HG03060 (cell line): ENCODE measurements around the gene MED25.

Experiments
- ATAC-seq: cut with Tn5 transposase; IDR thresholded peaks from one replicate; pipeline ENCODE4 v1.9.1; 2021; ENCODE audit warnings: low read depth, moderate number of reproducible peaks; ENCODE audit not compliant: unreplicated experiment

Gene MED25

DNA sequence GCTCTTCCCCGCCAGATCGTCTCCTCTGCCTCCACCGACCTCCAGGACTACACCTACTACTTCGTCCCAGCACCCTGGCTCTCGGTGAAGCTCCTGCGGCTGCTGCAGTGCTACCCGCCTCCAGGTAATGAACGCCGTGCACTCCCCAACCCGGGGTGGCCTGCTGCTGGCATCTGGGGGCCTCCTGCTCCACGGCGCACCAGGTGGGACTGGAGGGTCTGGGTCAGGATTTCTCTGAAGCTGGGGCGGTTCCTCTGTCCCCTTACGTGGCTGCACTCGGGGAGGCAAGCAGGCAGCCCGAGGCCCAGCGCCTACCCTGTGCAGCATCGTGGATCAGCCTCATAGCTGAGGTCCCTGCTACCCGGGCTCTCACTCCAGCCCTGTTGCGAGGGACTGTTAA, 22.5 kb upstream of the MED25 start:
- no peak for ATAC-seq

GRCh38 chr19:49798574-49798973, 19.5 kb upstream of the MED25 start:
- no peak for ATAC-seq

GRCh38 chr19:49799271-49799797, 18.8 kb upstream of the MED25 start:
- no peak for ATAC-seq

DNA sequence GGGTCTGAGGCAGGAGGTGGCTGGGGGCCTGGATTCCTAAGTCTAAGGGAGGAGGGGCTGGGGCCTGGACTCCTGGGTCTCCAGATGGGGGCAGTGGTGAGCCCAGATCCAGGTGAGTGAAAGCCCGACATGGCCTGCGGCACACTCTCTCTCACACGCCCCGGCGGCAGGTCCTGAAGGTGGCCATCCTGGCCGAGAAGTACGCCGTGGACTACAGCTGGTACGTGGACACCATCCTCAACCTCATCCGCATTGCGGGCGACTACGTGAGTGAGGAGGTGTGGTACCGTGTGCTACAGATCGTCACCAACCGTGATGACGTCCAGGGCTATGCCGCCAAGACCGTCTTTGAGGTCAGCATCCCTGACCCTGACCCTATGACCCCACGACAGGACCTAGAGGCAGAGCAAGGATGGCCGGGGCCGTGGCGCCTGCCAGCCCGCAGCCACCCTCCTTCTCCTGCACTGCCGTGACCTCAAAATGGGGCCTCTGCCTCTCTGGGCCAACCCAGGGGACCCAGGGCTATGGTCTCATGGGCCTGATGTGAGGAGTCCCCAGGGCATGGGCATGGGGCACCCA, 18.2 kb upstream of the MED25 start:
- no peak for ATAC-seq

DNA sequence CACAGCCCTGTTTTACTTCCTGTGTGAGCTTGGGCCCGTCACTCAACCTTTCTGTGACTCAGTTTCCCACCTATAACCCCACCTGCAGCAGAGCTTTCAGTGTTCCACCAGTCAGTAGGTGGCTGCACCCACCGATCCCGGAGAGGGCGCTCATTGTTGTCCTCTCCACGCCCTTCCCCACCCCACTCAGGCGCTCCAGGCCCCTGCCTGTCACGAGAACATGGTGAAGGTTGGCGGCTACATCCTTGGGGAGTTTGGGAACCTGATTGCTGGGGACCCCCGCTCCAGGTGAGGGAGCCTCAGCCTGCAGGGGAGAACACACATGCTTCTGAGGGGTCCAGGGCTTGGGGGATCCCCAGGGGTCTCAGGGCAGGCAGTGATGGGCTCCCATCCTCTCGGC, 17.3 kb upstream of the MED25 start:
- no peak for ATAC-seq

DNA sequence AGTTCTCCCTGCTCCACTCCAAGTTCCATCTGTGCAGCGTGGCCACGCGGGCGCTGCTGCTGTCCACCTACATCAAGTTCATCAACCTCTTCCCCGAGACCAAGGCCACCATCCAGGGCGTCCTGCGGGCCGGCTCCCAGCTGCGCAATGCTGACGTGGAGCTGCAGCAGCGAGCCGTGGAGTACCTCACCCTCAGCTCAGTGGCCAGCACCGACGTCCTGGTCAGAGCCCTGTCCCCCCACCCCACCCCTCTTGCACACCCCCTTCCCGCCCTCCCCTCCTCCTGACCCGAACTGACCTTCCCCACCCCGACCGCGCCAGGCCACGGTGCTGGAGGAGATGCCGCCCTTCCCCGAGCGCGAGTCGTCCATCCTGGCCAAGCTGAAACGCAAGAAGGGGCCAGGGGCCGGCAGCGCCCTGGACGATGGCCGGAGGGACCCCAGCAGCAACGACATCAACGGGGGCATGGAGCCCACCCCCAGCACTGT, 16.6 kb upstream of the MED25 start:
- ATAC-seq = no peak

- ATAC-seq = no peak
These were observed 16.0 kb upstream of the MED25 start for GRCh38 chr19:49801966-49802661.

- no peak for ATAC-seq
These were observed 15.1 kb upstream of the MED25 start for GRCh38 chr19:49802836-49803528.

DNA sequence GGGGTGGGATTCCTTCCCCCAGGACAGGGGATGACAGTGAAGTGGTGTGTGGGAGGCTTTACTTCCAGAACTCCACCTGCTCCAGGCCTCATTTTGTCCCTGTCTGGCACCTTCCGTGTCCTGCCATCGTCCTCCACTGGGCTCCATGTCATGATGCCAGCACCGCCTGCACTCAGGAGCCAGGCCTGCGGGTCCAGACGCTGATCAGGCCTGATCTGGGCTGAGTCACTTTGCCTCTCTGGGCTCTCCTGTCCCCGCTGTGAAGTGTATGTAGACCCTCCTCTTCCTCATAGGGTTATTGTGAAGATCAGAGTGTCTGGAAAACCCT, 14.6 kb upstream of the MED25 start:
- no peak for ATAC-seq

- no peak for ATAC-seq
These were observed 12.1 kb upstream of the MED25 start for GRCh38 chr19:49805822-49806619.

DNA sequence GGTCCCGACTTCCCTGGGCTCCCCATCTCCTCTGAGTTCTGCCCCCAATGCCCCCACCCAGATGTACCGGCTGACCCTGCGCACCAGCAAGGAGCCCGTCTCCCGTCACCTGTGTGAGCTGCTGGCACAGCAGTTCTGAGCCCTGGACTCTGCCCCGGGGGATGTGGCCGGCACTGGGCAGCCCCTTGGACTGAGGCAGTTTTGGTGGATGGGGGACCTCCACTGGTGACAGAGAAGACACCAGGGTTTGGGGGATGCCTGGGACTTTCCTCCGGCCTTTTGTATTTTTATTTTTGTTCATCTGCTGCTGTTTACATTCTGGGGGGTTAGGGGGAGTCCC, 11.5 kb upstream of the MED25 start:
- no peak for ATAC-seq

- ATAC-seq = no peak
These were observed 10.8 kb upstream of the MED25 start for GRCh38 chr19:49807058-49807903.

DNA sequence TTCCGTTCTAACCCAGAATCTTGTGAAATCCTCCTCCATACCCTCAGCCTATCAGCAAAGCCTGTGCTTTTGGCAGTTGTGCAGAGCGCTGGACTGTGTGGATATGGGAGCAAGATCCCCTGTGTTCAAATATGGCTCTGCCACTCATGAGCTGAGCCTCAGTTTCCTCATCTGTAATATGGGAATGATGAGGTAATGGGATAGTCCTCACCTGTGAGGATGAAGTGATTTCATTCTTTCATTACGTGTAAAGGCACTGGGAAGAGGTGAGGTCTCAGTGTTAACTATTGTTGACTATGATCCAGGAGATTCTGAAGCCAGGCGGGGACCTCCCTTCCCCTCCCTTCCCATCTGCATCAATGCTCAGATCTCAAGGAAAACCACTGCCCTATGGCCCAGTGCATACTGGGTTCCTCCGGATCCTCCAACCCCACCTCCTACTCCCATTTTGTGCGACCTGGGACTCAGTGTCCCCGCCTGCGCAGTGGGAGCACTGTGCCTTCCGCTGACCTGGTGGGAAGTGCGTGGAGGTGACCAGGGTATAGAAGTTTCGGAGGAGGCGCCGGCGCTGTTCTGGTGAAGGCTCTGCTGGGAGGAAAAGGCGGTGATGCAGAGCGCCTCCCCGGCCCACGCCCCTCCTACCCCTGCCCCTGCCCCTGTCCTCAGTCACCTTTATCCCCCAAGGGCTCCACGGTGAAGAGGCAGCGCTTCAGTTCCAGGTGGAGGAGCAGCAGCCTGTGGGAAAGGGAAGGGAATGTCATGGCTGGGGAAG, 10.0 kb upstream of the MED25 start:
- ATAC-seq = no peak

DNA sequence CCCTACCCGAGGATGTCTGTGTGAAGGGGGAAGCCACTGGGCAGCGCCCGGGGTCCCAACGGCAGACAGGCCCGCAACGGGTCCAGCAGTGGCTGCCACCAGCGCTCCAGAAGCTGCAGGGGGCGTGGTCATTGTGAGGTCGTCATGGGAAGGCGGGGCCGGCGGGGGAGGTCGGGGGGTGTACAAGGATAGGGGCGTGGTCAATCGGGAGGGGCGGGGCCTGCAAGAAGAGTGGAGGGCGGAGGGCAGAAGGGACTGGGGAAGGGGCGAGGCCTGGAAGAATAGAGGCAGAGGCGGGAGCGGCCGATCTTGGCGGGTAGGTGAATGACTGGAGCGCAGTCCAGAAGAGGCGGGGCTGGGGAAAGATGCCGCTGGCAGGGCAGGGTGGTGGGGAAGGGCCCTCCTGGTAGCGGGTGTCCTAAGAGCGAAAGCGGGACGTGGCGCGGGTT, 9.4 kb upstream of the MED25 start:
- no peak for ATAC-seq

- ATAC-seq = no peak
These were observed 8.7 kb upstream of the MED25 start for GRCh38 chr19:49809160-49809940.

DNA sequence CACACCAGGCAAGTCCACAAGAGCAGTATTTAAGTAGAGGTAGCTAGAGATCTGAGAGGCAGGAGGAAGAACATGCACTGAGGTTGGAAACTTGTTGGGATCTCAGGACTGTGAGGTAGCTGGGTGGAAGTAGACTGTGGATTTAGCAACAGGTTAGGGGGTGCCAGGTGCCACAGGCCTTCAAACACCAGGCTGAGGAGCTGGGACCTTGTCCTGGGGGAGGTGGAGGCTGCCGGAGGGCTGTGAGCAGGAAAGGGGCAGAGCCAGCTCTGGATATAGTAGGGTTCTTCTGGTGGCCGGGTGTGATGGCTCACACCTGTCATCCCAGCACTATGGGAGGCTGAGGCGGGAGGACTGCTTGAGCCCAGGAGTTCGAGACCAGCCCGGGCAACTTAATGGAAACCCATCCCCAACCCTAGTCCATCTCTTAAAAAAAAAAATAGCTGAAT, 8.1 kb upstream of the MED25 start:
- ATAC-seq = no peak

DNA sequence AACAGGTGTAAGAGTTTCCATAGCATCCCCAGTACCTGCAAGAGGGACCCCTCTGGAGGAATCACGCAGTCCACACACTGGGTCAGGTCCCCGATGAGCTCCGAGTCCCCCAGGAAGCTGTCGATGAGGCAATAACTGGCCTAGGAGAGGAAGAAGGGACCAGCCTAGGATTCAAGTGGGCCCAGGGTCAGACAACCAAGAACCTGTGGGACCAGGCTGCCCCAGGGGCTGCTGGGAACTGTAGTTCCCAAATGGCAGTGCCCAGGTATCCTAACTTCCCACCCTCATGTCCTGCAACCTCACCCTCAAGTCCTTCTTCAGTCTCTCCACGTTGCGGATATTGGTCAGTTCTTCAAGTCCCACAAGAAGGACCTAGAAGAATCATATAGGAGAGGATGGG, 6.8 kb upstream of the MED25 start:
- ATAC-seq = no peak

- ATAC-seq = no peak
These were observed 5.6 kb upstream of the MED25 start for GRCh38 chr19:49812452-49812996.
